Fibroblast of pulmonary artery (primary cell): Measurements from ENCODE around the gene DSTYK.

ENCODE experiments used
- DNase-seq: peaks from one replicate; pipeline ENCODE4 v3.0.0-alpha.2; 2010; ENCODE audit warnings: low read depth
- H3K4me3 ChIP-seq: replicated peaks from 2 replicates; pipeline ENCODE4 v1.5.1; 2011; ENCODE audit warnings: low read depth, mild to moderate bottlenecking, control low read depth, low read length, moderate library complexity
- TF ChIP-seq, protein P1 (sequence below): IDR thresholded peaks from 2 replicates; pipeline ENCODE4 v1.5.1; 2011; ENCODE audit warnings: mild to moderate bottlenecking, control low read depth, low read length, inconsistent platforms; ENCODE audit errors: missing control alignments

Gene DSTYK

DNA sequence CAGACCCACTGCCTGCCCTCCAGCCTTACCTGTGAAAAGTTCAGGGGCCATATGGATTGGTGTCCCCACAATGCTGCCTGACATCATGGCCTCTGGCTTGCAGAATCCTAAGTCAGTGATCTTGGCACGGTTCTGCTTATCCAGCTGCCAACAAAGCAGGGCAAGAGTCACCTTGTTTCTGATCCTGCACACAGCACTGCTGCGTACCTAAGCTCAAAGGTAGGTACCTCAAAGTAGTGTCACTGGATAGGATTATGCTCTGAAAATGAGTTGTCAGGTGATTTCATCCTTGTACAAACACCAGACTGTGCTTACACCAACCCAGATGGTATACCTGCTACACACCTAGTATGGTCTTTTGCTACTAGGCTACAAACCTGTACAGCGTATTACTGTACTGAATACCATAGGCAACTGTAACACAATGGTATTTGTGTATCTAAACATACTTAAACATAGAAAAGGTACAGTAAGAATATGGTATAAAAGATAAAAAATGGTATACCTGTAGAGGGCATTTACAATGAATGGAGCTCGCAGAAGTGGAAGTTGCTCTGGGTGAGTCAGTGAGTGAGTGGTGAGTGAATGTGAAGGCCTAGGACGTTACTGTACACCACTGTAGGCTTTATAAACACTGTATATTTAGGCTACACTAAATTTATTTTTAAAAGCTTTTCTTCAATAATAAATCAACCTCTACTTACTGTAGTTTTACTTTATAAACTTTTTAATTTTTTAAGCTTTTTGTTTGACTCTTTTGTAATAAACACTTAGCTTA is 60.7 kb downstream of the DSTYK start:
- TF ChIP-seq, protein P1, sequence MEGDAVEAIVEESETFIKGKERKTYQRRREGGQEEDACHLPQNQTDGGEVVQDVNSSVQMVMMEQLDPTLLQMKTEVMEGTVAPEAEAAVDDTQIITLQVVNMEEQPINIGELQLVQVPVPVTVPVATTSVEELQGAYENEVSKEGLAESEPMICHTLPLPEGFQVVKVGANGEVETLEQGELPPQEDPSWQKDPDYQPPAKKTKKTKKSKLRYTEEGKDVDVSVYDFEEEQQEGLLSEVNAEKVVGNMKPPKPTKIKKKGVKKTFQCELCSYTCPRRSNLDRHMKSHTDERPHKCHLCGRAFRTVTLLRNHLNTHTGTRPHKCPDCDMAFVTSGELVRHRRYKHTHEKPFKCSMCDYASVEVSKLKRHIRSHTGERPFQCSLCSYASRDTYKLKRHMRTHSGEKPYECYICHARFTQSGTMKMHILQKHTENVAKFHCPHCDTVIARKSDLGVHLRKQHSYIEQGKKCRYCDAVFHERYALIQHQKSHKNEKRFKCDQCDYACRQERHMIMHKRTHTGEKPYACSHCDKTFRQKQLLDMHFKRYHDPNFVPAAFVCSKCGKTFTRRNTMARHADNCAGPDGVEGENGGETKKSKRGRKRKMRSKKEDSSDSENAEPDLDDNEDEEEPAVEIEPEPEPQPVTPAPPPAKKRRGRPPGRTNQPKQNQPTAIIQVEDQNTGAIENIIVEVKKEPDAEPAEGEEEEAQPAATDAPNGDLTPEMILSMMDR: no peak
- DNase-seq: no peak

DNA sequence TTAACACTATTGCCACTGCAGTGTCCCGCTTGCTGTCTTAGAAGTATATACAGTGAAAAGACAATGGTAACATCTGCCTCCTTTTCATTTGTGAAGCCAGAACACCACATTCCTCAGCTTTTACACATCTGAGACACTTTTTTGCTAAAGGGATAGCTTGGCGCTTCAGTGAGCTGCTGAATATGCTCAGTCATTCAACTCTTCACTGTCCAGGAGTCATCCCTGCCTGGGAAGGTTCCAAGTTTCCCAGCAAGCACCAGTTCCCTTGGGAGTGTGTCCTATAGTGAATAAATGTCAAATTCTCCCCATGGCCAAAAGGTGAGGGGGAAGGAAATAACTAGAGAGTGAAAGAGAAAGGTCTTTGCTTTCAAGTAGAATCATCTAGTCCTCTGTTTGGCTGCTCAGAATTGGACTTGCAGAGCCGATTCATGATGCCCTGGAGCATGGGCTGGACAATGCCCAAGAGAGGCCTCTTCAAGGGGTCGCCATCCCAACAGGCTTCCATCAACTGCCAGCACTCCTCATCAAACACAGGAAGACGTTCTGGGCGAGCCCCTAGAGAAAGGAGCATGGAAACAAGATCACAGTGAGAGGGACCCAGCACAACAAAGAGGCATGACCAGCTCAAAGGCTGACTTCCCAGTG is 64.2 kb downstream of the DSTYK start:
- TF ChIP-seq, protein P1: no peak
- DNase-seq: peak; percentile 54

More for the DNA sequence above, 60.7 kb downstream of the DSTYK start:
- no peak overlapping the region for H3K4me3 ChIP-seq

DNA sequence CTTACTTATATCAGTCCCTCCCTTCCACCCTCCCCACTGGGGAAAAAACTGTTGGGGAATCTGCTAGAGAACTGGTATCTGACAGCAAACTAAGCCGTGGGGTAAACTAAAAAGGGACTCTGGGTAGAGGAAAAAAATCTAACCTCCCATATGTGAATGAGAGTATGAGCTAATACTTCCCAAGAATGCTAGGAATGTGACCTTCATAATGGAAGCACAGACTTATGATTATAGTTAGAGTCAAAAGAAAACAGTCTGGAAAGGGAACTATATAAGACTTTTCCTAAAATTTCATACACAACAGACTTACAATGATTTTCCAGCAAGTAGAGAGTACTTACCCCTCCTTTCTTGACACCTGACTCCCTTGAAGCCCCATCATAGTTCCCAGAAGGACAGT is 66.8 kb downstream of the DSTYK start:
- TF ChIP-seq, protein P1: no peak
- DNase-seq: peak; percentile 74
- no peak overlapping the region for H3K4me3 ChIP-seq

More for the DNA sequence above, 64.2 kb downstream of the DSTYK start:
- H3K4me3 ChIP-seq: no peak overlapping the region

DNA sequence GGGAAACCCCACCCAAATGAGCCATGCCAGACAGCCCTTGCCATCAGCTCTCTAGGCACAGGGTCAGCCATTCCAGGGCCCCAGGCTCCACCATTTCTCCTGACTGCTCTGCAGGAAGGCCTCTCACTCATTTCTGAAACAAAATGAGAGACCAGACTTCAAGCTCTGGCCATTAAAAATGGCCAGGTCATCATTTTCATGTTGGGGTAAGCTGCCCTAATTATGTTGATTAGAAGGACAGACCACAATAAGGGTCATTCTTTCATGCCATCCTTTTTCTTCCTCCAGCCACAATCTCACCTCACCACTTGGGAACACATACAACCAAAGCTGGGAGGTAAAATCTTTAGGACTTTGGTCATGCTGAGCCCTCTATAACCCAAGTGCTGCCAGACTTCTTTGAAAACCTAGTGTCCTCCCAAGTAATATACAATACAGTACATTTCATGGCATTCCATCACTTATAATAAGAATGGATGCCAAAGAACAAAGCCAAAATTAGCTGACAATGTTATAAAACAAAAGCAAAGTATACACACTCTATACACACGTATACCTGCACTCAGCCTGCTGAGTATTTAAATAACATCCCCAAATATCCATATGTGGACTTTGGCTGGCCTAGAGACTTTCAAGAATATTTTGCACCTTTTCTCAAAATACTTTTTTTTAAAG is 67.3 kb downstream of the DSTYK start:
- no peak overlapping the region for H3K4me3 ChIP-seq
- TF ChIP-seq, protein P1: no peak
- no peak for DNase-seq

DNA sequence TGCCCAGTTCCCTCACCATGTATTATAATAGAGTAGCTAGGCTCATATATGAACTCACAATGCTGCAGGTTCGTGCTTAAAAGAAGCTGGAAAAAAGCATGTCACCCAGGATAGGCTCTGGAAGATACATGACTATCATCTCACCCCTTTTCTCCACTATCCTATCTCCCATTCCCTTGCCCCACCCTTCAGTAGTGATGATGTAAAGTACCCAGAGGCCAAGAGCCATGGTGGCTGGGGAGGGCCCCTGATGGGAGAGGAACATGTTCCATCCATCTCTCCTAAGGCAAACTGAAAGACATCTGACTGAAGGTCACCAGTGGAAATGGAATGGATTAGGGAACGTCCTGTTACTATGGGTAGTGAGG is 69.4 kb downstream of the DSTYK start:
- no peak for DNase-seq
- TF ChIP-seq, protein P1: no peak
- no peak overlapping the region for H3K4me3 ChIP-seq

DNA sequence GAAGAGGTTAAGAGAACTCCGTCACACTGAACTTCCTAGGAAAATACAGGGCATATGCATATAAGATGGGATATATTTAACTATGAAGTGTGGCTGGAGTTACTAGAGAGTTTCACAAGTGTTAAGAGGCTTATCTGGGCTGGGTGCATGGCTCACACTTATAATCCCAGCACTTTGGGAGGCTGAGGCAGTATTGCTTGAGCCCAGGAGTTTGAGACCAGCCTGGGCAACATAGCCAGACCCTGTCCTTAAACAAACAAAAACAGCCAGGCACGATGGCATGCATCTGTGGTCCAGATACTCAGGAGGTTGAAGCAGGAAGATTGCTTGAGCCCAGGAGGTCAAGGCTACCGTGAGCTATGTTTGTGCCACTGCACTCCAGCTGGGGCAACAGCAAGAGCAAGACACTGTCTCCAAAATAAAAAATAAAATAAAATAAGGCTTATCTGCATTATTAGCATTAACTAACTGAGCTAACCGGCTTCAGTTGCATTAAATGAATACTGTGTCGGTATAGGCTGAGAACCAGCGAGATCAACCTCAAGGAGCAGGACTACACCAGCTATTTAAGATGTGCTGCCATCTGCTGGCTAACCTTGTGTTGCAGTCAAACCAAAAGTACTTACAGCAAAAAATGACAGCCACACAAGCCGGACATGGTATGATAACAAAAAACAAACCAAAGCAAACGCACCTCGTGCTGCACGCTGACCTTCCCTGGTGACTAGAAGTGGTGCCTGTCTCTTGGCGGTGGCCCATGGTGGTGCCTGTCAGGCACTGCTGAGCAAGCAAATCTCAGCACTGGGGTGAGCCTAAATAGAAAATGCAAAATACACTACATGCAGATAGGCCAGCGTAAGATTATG is 70.0 kb downstream of the DSTYK start:
- DNase-seq: peak; percentile 90
- no peak overlapping the region for H3K4me3 ChIP-seq
- TF ChIP-seq, protein P1: peak; percentile 87
